GM12878 (cell line): ENCODE measurements around the gene TULP1. TPM values are rescaled to one million over a fixed set of nuclear protein-coding genes. Genes with fewer than 3 reads are reported as not detected.
A peak's percentile ranks its signal among the peaks of the same experiment; 100 is the strongest.

Experiments
- ATAC-seq: fragments of 200-7000 bp; cut with Tn5 transposase; 3 replicates; pipeline ENCODE4 v1.9.1; 2020; ENCODE audit warnings: mild to moderate bottlenecking, moderate library complexity
- BruUV-seq: library from RNA; stranded (reverse); fragments of 400-500 nt; replicated peaks from 2 replicates; lab custom pipeline; 2021; lab: Mats Ljungman, UMichigan
- CTCF ChIA-PET: fragments of 300-600 bp; sonication (Branson Sonifier 250); formaldehyde crosslinking; extraction: SDS; loops from one replicate; lab custom pipeline; 2021; ENCODE audit warnings: inconsistent platforms; lab: Yijun Ruan, JAX
- POLR2A ChIA-PET: fragments of 350-600 bp; formaldehyde crosslinking; extraction: SDS; loops from one replicate; lab custom pipeline; 2021; ENCODE audit warnings: inconsistent platforms; lab: Charles Lee
- RAD21 ChIA-PET: fragments of 300-600 bp; sonication (Branson Sonifier 250); formaldehyde crosslinking; loops from one replicate; lab custom pipeline; 2023; ENCODE audit warnings: antibody characterized with exemption; ENCODE audit not compliant: unreplicated experiment; lab: Charles Lee
- SMC1A ChIA-PET: fragments of 300-600 bp; sonication (Branson Sonifier 250); formaldehyde crosslinking; loops from one replicate; lab custom pipeline; 2023; ENCODE audit not compliant: unreplicated experiment, uncharacterized antibody; lab: Charles Lee
- DNase-seq: peaks from one replicate; pipeline ENCODE4 v3.0.0-alpha.2; 2011; ENCODE audit warnings: low read depth, low spot score
- FAIRE-seq: peaks from 3 replicates; lab custom pipeline; 2011; peaks lifted over from hg19 to GRCh38; lab: Jason Lieb, UNC
- H2AFZ ChIP-seq: 2 replicates; pipeline ENCODE4 v1.6.0; 2011; ENCODE audit warnings: low read depth, low read length, control low read depth; ENCODE audit not compliant: control insufficient read depth
- H3K27ac ChIP-seq: 2 replicates; pipeline ENCODE4 v1.5.1; 2011; ENCODE audit warnings: control low read depth; ENCODE audit not compliant: control insufficient read depth, insufficient read depth
- H3K27me3 ChIP-seq, 2 experiments: replicated peaks in 1 of 2; 2 replicates each; pipeline versions ENCODE4 v1.6.0 to v1.6.1; 2011; ENCODE audit warnings: low read length in 1 of 2; ENCODE audit not compliant: control insufficient read depth in 2 of 2, insufficient read depth in 2 of 2
- H3K36me3 ChIP-seq, 2 experiments: 2 replicates each; pipeline ENCODE4 v1.5.1; 2011; ENCODE audit warnings: low read length in 1 of 2; ENCODE audit not compliant: control insufficient read depth in 2 of 2, insufficient read depth in 2 of 2
- H3K4me1 ChIP-seq: 2 replicates; pipeline ENCODE4 v1.6.1; 2011; ENCODE audit warnings: mild to moderate bottlenecking, low read length, moderate library complexity, mixed read lengths; ENCODE audit not compliant: control insufficient read depth, insufficient read depth
- H3K4me2 ChIP-seq: 2 replicates; pipeline ENCODE4 v1.6.0; 2011; ENCODE audit warnings: control low read depth; ENCODE audit not compliant: control insufficient read depth, insufficient read depth
- H3K4me3 ChIP-seq: fragments of 200-600 bp; sonication (generic); 2 replicates; pipeline ENCODE4 v1.5.1; 2016
- H3K79me2 ChIP-seq: 2 replicates; pipeline ENCODE4 v1.6.0; 2011; ENCODE audit warnings: low read length; ENCODE audit not compliant: control insufficient read depth, insufficient read depth
- H3K9ac ChIP-seq: 2 replicates; pipeline ENCODE4 v1.8.0; 2011; ENCODE audit warnings: low read length, control low read depth, mixed read lengths; ENCODE audit not compliant: control insufficient read depth, insufficient read depth
- H3K9me3 ChIP-seq: replicated peaks from 3 replicates; pipeline ENCODE4 v1.5.1; 2011; ENCODE audit warnings: mild to moderate bottlenecking, low read length; ENCODE audit not compliant: control insufficient read depth, insufficient read depth
- H4K20me1 ChIP-seq: 2 replicates; pipeline ENCODE4 v1.6.0; 2011; ENCODE audit not compliant: control insufficient read depth, insufficient read depth
- EGR1 ChIP-seq, 2 experiments: IDR thresholded peaks; 1 replicate in 1 of 2; 2 replicates in 1 of 2; pipeline ENCODE4 v1.6.1; 2011 to 2012; ENCODE audit warnings: low read depth in 2 of 2, low read length in 2 of 2, borderline replicate concordance in 1 of 2, mild to moderate bottlenecking in 1 of 2, moderate library complexity in 1 of 2
- NFYB ChIP-seq: IDR thresholded peaks from 2 replicates; pipeline ENCODE4 v1.6.1; 2011; ENCODE audit warnings: low read depth, mild to moderate bottlenecking, low read length, improper control_type of control experiment, moderate library complexity; ENCODE audit not compliant: insufficient read depth
- WGBS: methylation state at CpG from one replicate; pipeline ENCODE4 v1.1.6; 2016; ENCODE audit warnings: low lambda C conversion rate; ENCODE audit not compliant: insufficient replicate concordance, insufficient coverage; ENCODE audit errors: missing lambda C conversion rate; 5-methylcytosine and 5-hydroxymethylcytosine counted together
- in situ Hi-C: fragments of 300-500 bp; cut with MboI; formaldehyde crosslinking; loops from 9 replicates; pipeline ENCODE4 v1.14.3; 2018; ENCODE audit warnings: mixed read lengths
- intact Hi-C: fragments of 100-400 bp; cut with micrococcal nuclease; formaldehyde crosslinking; loops from one replicate; pipeline ENCODE4 v1.14.2; 2022; ENCODE audit not compliant: unreplicated experiment
- polyA plus RNA-seq, 11 experiments: library from polyadenylated mRNA; depleted of rRNA in 4 of 11; unstranded in 6 of 11; stranded (reverse) in 5 of 11; fragments of >200 nt; fragmentation: Nextera tagmentation in 4 of 11; fragmentation: Illumina TruSeq in 1 of 11; extraction: Ambion mirVana in 4 of 11; extraction: Trizol in 1 of 11; gene quantifications; 1 replicate in 1 of 11; 2 replicates in 10 of 11; pipeline versions ENCODE4 v1.2.1 to v1.2.3, GENCODE V29; 2011 to 2016; ENCODE audit warnings: inconsistent platforms in 2 of 11, missing spikeins in 2 of 11, low read depth in 1 of 11
- total RNA-seq, 4 experiments: library from RNA; depleted of rRNA in 3 of 4; stranded (reverse); fragments of >200 nt in 3 of 4; fragmentation: Illumina TruSeq in 1 of 4; extraction: Trizol in 1 of 4; gene quantifications; 2 replicates each; pipeline versions ENCODE4 v1.2.1 to v1.2.3, GENCODE V29; 2013 to 2021

The TULP1 gene
- total and polyA plus RNA-seq, 10 of the 15 experiments (the other 5 are each of a cell fraction or from before 2014, with no cell fraction given): not detected

GRCh38 chr6:35451354-35452182 is 61.1 kb downstream of the TULP1 start:
- Histone ChIP-seq H3K4me2 (peak overlapping the region; percentile 94), H3K9me3 (no peaks in the 10 kb centered on the region), H4K20me1 (no peaks in the 10 kb centered on the region), H3K36me3 (no peaks in the 10 kb centered on the region), H3K79me2 (peaks cover 4% of the 10 kb centered on the region), H3K27ac (no peak overlapping the region), H3K9ac (no peak overlapping the region; the same call in 1 of the 2 replicates), H3K27me3 (0 out of 4 replicates have a peak, but pooled peaks cover 0 to 3% of the 10 kb centered on the region in 2 experiments), H3K4me1 (peaks cover 10% of the 10 kb centered on the region), H3K4me3 (peak overlapping the region; percentile 31; the same call in 1 of the 2 replicates), H2AFZ (peak overlapping the region; percentile 54)
- 16% methylated on average over 20 of the region's 20 CpGs for WGBS
- ChIA-PET SMC1A (interaction anchor here (0.9 to 6.8 kb wide), 9 partner anchors 16 to 187 kb away, joined by 3 to 116 read pairs (median 8); partner anchors contain the start of genes DEF6, PPARD and RPL10A), POLR2A (interaction anchor here (0.9 to 1.0 kb wide), 3 partner anchors 10 to 109 kb away, joined by 3 read pairs; partner anchors contain the start of genes PPARD and RPL10A), RAD21 (interaction anchor here (1.1 to 8.7 kb wide), 9 partner anchors 17 to 285 kb away, joined by 3 to 125 read pairs (median 6); partner anchors contain the start of genes ARMC12, DEF6, PPARD and RPL10A), CTCF (interaction anchor here (0.9 to 6.5 kb wide), 10 partner anchors 17 to 187 kb away, joined by 3 to 177 read pairs (median 16); partner anchors contain the start of genes DEF6, PPARD and RPL10A)
- intact Hi-C loops: loop anchor here (2.0 kb wide), 1 partner anchor 17 kb away; the partner anchor contains the start of gene RPL10A
- BruUV-seq: no TSS peak
- in situ Hi-C loops: loop anchor here (5.0 kb wide), 1 partner anchor 109 kb away; the partner anchor contains the start of gene PPARD
- DNase-seq: no peak
- peak; percentile 71 for FAIRE-seq
- no peak for ATAC-seq
- TF ChIP-seq NFYB: no peak
- TF ChIP-seq EGR1 (IDR thresholded peaks at IDR 0.05; ENCODE audit: borderline replicate concordance in 1 of 2, low read depth in 2 of 2, low read length in 2 of 2): peak in 1 of 2 experiments; percentile 50; a peak in 1 of 3 replicates
